HCEC 1CT (cell line): ENCODE data around the gene INTS1.

Experiments
- DNase-seq: peaks from one replicate; pipeline ENCODE4 v3.0.0-alpha.2; 2017

INTS1 gene

GRCh38 chr7:1503816-1504775, at the start of gene INTS1:
Gene INTS1 (minus strand): TSS chr7:1504389. CDS start chr7:1503960, 429 bp downstream.
- DNase-seq: peak; percentile 90

- no peak for DNase-seq
Measured at GRCh38 chr7:1553512-1554210, 49.5 kb upstream of the INTS1 start.

GRCh38 chr7:1552200-1552599, 48.0 kb upstream of the INTS1 start:
- no peak for DNase-seq

- no peak for DNase-seq
Measured at GRCh38 chr7:1550846-1551155, 46.6 kb upstream of the INTS1 start.

GRCh38 chr7:1550005-1550845, 46.0 kb upstream of the INTS1 start:
- DNase-seq: no peak

- no peak for DNase-seq
Measured at GRCh38 chr7:1549357-1550004, 45.3 kb upstream of the INTS1 start.

- no peak for DNase-seq
Measured at GRCh38 chr7:1548944-1549343, 44.8 kb upstream of the INTS1 start.

GRCh38 chr7:1548438-1548831, 44.2 kb upstream of the INTS1 start:
- DNase-seq: no peak

GRCh38 chr7:1547777-1548437, 43.7 kb upstream of the INTS1 start:
- DNase-seq: no peak

GRCh38 chr7:1546909-1547776, 43.0 kb upstream of the INTS1 start:
- no peak for DNase-seq

- no peak for DNase-seq
Measured at GRCh38 chr7:1546274-1546908, 42.2 kb upstream of the INTS1 start.

- DNase-seq: no peak
Measured at GRCh38 chr7:1545417-1546246, 41.4 kb upstream of the INTS1 start.

- no peak for DNase-seq
Measured at GRCh38 chr7:1544896-1545416, 40.8 kb upstream of the INTS1 start.

- no peak for DNase-seq
Measured at GRCh38 chr7:1544178-1544895, 40.1 kb upstream of the INTS1 start.

- no peak for DNase-seq
Measured at GRCh38 chr7:1543826-1544177, 39.6 kb upstream of the INTS1 start.

GRCh38 chr7:1542841-1543747, 38.9 kb upstream of the INTS1 start:
- DNase-seq: no peak

GRCh38 chr7:1542329-1542728, 38.1 kb upstream of the INTS1 start:
- no peak for DNase-seq
